ENCODE results near the gene ORM1.
"Not testable (repeated sequence)": the region's sequence is repeated elsewhere in the genome, so short reads cannot be mapped to it uniquely, and the experiment has no call there.

DNA sequence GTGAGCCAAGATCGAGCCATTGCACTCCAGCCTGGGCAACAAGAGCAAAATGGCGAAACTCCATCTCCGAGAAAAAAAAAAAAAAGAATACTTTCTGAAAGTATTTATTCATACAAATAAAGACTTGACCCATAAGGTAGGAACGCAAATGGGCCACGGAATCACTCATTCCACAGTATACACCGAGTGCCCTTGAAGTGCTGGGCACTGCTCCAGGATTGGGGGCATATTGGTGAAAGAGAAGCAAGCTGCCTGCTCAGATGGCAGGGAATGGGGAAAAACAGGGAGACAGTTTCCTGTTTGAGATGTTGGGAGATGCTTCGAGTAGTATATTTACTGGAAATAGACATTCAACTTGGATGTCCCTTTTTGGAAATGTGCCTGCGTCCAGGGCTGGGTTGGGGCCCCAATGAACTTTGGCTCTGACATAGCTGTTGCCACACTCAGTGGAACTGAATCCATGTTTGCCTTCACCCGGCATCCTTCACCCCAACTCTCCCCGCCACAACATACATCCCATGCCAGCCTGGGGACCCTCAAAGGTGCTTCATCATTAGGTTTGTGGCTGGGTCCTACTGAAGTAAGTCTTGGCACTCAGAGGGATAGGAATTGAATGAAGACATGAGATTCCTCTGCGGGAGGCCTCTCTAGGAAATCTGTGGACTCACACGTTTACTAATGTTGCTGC, 6.2 kb downstream of the ORM1 start:
- TF ChIP-seq, protein P1, sequence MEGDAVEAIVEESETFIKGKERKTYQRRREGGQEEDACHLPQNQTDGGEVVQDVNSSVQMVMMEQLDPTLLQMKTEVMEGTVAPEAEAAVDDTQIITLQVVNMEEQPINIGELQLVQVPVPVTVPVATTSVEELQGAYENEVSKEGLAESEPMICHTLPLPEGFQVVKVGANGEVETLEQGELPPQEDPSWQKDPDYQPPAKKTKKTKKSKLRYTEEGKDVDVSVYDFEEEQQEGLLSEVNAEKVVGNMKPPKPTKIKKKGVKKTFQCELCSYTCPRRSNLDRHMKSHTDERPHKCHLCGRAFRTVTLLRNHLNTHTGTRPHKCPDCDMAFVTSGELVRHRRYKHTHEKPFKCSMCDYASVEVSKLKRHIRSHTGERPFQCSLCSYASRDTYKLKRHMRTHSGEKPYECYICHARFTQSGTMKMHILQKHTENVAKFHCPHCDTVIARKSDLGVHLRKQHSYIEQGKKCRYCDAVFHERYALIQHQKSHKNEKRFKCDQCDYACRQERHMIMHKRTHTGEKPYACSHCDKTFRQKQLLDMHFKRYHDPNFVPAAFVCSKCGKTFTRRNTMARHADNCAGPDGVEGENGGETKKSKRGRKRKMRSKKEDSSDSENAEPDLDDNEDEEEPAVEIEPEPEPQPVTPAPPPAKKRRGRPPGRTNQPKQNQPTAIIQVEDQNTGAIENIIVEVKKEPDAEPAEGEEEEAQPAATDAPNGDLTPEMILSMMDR (IDR thresholded peaks at IDR 0.05; ENCODE audit: low read depth, low read length, missing input control), result not testable (repeated sequence)
- TF ChIP-seq YY1 (IDR thresholded peaks at IDR 0.05), result peak; percentile 52

Measured in liver (tissue), 2 donors.